ENCODE measurements around the gene AP1G1. TPM values are rescaled to one million over a fixed set of nuclear protein-coding genes. Genes with fewer than 3 reads are reported as not detected.

AP1G1 gene
- total RNA-seq, 1 experiment from 2014 or later = 63.8 TPM

DNA sequence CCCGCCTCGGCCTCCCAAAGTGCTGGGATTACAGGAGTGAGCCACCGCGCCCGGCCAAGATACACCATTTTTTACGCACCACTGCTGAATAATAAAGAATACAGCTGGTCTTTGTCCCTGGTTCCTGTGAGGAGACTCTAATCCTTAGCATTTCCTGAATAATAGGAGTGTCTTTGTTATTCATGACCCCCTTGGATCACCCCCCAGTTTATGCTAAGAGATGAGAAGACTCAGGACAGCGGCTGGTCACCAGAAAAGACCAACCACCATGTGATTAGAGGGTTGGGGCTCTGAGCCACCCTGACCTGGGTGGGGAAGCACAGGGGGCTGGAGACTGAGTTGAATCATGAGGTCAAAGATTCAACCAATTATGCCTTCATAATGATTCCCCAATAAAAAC lies 101.4 kb downstream of the AP1G1 start:
- no peaks in the 10 kb centered on the region for H3K27me3 ChIP-seq (ENCODE audit: control insufficient read depth, insufficient read depth, low read length)
- no peaks in the 10 kb centered on the region for H3K9me3 ChIP-seq (ENCODE audit: control insufficient read depth, insufficient read depth, low read depth, low read length)
- CTCF ChIA-PET = interaction anchor here (0.7 kb wide), 1 partner anchor 88 kb away, joined by 5 read pairs; no protein-coding TSS in a partner anchor
- POLR2A ChIA-PET = no interaction called here
- TF ChIP-seq POLR2AphosphoS5 (IDR thresholded peaks at IDR 0.05; ENCODE audit: low read depth, low read length) (no peak), SIN3A (IDR thresholded peaks at IDR 0.05; ENCODE audit: borderline replicate concordance, insufficient read depth, low read depth, low read length) (no peak), TCF7L2 (IDR thresholded peaks at IDR 0.05; ENCODE audit: low read depth, low read length) (no peak)
- TF ChIP-seq, protein P1, sequence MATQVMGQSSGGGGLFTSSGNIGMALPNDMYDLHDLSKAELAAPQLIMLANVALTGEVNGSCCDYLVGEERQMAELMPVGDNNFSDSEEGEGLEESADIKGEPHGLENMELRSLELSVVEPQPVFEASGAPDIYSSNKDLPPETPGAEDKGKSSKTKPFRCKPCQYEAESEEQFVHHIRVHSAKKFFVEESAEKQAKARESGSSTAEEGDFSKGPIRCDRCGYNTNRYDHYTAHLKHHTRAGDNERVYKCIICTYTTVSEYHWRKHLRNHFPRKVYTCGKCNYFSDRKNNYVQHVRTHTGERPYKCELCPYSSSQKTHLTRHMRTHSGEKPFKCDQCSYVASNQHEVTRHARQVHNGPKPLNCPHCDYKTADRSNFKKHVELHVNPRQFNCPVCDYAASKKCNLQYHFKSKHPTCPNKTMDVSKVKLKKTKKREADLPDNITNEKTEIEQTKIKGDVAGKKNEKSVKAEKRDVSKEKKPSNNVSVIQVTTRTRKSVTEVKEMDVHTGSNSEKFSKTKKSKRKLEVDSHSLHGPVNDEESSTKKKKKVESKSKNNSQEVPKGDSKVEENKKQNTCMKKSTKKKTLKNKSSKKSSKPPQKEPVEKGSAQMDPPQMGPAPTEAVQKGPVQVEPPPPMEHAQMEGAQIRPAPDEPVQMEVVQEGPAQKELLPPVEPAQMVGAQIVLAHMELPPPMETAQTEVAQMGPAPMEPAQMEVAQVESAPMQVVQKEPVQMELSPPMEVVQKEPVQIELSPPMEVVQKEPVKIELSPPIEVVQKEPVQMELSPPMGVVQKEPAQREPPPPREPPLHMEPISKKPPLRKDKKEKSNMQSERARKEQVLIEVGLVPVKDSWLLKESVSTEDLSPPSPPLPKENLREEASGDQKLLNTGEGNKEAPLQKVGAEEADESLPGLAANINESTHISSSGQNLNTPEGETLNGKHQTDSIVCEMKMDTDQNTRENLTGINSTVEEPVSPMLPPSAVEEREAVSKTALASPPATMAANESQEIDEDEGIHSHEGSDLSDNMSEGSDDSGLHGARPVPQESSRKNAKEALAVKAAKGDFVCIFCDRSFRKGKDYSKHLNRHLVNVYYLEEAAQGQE (IDR thresholded peaks at IDR 0.05; ENCODE audit: insufficient read depth in 1 of 2, low read depth in 2 of 2, low read length in 1 of 2) = no peak
- TF ChIP-seq, protein P2, sequence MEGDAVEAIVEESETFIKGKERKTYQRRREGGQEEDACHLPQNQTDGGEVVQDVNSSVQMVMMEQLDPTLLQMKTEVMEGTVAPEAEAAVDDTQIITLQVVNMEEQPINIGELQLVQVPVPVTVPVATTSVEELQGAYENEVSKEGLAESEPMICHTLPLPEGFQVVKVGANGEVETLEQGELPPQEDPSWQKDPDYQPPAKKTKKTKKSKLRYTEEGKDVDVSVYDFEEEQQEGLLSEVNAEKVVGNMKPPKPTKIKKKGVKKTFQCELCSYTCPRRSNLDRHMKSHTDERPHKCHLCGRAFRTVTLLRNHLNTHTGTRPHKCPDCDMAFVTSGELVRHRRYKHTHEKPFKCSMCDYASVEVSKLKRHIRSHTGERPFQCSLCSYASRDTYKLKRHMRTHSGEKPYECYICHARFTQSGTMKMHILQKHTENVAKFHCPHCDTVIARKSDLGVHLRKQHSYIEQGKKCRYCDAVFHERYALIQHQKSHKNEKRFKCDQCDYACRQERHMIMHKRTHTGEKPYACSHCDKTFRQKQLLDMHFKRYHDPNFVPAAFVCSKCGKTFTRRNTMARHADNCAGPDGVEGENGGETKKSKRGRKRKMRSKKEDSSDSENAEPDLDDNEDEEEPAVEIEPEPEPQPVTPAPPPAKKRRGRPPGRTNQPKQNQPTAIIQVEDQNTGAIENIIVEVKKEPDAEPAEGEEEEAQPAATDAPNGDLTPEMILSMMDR (IDR thresholded peaks at IDR 0.05) = no peak
- in situ Hi-C loops (cut with HindIII; ENCODE audit: low pct_unique_long_range_greater_than_20kb, low sequenced_read_pairs) = no loop called here
- H3K27ac ChIP-seq (ENCODE audit: low read length) = no peak overlapping the region
- no peak for ATAC-seq
- DNase-seq (ENCODE audit: low read depth, low spot score) = no peak
- H3K36me3 ChIP-seq (ENCODE audit: control insufficient read depth, insufficient read depth, low read length) = no peaks in the 10 kb centered on the region; the same call in 1 of the 2 replicates
- peaks cover 23% of the 10 kb centered on the region for H3K4me1 ChIP-seq (ENCODE audit: control insufficient read depth, insufficient read depth, low read length)
- BruUV-seq (replicated peaks) = no TSS peak
- H3K4me3 ChIP-seq (ENCODE audit: low read depth in 2 of 2, low read length in 2 of 2) = no peak overlapping the region
- intact Hi-C loops (cut with micrococcal nuclease; ENCODE audit: unreplicated experiment) = no loop called here

DNA sequence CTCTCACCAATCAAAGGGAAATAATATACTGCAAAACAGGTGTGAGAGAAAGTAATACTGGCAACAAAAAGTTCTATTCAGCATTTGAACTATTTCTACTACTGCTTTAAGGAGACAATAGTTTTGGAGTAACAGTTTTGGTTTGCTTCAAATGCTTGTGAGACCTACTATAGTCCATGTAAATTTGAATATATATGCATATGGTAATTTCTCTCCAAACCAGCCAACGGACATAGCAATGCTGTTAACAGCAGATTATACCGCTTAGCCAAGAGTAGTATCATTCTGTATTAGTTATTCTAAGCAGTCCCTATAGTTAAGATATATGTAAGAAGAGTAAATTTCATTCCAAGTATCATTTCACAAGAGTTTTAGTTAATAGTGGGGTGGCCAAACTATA lies 102.6 kb downstream of the AP1G1 start:
- ChIA-PET POLR2A (no interaction called here), CTCF (no interaction called here)
- H3K9me3 ChIP-seq (ENCODE audit: control insufficient read depth, insufficient read depth, low read depth, low read length) = no peaks in the 10 kb centered on the region
- H3K4me3 ChIP-seq (ENCODE audit: low read depth in 2 of 2, low read length in 2 of 2) = no peak overlapping the region
- TF ChIP-seq, protein P2 (IDR thresholded peaks at IDR 0.05) = no peak
- no peak for TF ChIP-seq TCF7L2 (IDR thresholded peaks at IDR 0.05; ENCODE audit: low read depth, low read length)
- TF ChIP-seq, protein P1 (IDR thresholded peaks at IDR 0.05; ENCODE audit: insufficient read depth in 1 of 2, low read depth in 2 of 2, low read length in 1 of 2) = no peak
- TF ChIP-seq POLR2AphosphoS5 (IDR thresholded peaks at IDR 0.05; ENCODE audit: low read depth, low read length) = no peak
- no peak for TF ChIP-seq SIN3A (IDR thresholded peaks at IDR 0.05; ENCODE audit: borderline replicate concordance, insufficient read depth, low read depth, low read length)
- BruUV-seq (replicated peaks) = no TSS peak
- peaks cover 23% of the 10 kb centered on the region for H3K4me1 ChIP-seq (ENCODE audit: control insufficient read depth, insufficient read depth, low read length)
- H3K27me3 ChIP-seq (ENCODE audit: control insufficient read depth, insufficient read depth, low read length) = no peaks in the 10 kb centered on the region
- in situ Hi-C loops (cut with HindIII; ENCODE audit: low pct_unique_long_range_greater_than_20kb, low sequenced_read_pairs) = no loop called here
- H3K27ac ChIP-seq (ENCODE audit: low read length) = no peak overlapping the region
- peaks cover 4% of the 10 kb centered on the region for H3K36me3 ChIP-seq (ENCODE audit: control insufficient read depth, insufficient read depth, low read length)
- intact Hi-C loops (cut with micrococcal nuclease; ENCODE audit: unreplicated experiment) = no loop called here
- DNase-seq (ENCODE audit: low read depth, low spot score) = no peak
- ATAC-seq = no peak
